NCI-H510A treated with DMSO at 0.1 percent for 48 hours (cell line): Measurements from ENCODE around the gene BBOF1.

Experiments used
- DNase-seq: peaks from one replicate; lab custom pipeline; 2025; lab: John Stamatoyannopoulos, UW

BBOF1 gene

DNA sequence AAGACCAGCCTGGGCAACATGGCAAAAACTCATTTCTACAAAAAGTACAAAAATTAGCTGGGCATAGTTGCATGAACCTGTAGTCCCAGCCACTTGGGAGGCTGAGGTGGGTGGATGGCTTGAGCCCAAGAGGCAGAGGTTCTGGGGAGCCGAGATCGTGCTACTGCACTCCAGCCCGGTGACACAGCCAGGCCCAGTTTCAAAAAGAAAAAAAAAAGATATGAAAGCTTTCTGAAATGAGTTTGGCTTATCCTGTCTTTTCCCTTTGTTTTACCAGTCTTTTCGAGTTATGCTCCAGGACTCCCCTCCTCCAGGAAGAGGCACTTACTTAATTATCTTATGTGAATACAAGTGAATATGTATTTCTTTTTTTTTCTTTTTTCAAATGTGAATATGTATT is 3.2 kb downstream of the BBOF1 start:
- DNase-seq = no peak

DNA sequence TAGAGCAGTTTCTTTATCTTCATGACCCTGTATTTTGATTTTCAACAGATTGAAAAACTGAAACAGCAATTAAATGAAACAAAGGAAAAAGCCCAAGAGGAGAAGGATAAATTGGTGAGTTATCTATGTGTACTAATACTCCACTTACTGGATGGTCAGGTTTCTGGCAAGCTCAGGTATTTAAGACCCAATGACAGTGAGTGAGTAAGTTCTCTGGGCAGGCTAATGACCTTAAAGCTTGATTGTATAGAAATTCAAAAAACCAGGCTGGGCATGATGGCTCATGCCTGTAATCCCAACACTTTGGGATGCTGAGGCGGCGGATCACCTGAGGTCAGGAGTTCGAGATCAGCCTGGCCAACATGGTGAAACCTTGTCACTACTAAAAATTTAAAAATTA is 10.0 kb downstream of the BBOF1 start:
- DNase-seq = no peak

DNA sequence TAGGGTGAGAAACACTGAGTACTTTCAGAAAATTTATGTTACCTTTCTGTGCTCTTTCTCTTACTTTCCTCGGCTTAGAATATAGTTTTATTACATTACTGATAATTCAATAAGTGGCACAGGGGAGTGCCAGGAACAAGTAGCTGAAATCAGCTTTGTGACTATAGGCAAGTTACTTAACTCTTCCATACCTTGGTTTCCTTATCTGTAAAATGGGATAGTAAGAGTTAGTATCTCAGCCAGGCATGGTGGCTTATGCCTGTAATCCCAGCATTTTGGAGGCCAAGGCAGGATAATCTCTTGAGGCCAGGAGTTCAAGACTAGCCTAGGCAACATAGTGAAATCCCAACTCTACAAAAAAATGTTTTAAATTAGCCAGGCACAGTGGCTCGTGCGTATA is 15.4 kb downstream of the BBOF1 start:
- no peak for DNase-seq

DNA sequence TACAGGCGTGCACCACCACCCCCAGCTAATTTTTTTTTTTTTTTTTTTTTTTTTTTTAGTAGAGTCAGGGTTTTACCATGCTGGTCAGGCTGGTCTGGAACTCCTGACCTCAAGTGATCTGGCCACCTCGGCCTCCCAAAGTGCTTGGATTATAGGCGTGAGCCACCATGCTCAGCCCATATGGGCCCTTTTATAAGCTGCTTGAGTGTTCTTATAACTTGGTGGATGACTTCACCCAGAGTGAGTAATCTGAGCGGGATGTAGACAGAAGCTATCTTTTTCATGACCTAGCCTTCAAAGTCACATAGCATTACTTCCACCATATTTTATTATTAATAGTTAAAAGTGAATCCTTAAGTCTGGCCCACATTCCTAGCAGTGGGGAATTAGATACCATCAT is 16.4 kb downstream of the BBOF1 start:
- no peak for DNase-seq

DNA sequence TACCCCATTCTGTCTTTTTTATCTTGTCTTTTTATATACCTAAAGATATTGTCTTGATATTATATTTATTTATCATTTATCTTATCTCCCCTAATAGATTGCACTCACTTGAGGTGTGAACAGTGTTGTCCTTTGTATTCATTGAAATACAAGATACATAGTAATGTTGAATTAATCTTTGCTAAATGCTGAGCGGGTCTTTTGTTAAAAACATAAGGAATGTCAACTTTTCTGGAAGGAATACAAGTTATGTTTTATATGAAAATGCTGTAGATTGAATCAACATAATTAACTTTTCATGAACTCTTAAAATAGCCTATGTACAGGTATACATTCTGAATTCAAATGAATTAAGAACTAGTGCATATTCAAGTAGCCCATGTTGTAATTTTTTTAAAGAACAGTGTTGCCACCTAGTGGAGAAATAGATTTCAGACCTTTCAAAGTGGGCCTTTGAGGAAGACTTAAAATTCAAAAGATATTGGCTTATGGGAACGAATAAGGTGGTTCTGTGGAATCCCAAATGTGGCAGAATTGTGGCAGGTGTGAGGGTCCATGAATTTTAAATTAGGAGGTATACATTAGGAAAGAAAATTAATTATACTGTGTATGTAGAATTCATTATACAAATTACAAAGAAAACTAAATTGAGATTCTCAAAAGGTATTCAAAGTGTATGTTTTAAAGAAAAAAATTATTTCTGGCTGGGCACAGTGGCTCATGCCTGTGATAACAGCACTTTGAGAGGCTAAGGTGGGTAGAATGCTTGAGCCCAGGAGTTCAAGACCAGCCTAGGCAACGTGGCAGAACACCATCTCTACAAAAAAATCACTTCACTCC is 19.1 kb downstream of the BBOF1 start:
- peak; percentile 90 for DNase-seq

DNA sequence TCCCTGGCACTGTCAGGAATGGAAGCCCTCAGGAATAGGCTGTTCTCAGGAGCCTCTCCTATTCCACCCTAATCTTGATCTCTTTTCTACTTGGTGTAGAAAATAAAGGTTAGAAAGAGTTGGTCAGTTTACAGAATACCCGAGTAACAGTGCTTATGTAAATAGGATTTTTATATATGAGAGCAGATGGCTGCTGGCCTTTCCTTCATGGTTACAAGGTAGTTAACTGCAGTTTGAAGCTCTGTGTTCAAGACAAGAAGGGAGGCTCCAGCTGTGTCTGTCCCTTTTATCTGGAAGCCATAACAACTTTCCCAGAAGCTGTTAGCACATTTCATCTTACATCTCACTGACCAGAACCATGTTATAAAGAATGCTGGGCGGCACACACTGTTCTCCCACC is 23.1 kb downstream of the BBOF1 start:
- DNase-seq = no peak

DNA sequence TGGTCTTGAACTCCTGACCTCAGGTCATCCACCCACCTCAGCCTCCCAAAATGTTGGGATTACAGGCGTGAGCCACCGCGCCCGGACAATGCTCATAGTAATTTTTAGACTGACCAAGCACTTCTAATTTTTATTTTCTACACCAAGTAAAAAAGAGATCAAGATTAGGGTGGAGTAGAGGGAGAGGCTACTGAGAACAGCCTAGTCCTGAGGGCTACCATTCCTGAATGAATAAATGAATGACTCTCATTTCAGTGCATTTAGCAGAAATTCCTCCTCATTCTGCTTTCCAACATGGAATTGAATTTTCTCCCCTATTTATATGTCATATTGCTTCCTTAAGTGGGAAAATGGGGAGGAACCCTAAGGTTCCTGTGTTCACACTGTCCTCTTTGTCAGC is 26.4 kb downstream of the BBOF1 start:
- DNase-seq = no peak

DNA sequence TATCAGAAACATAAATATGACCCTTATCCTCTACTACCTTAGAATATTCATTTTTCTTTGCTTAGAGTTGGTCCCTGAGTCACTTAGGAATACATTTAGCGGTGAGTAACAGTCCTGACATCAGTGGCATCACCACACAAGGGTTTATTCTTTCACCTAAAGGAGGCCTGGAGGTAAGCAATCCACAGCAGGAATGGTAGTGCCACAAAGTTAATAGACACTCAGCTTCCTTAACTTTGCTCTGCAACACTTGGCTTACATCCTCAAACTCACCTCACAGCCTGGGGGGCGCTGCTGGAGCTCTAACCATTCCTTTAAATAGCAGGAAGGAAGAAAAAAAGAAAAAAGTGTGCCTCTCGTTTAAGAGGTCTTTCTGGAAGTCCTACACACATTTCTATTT is 29.1 kb downstream of the BBOF1 start:
- DNase-seq = no peak

DNA sequence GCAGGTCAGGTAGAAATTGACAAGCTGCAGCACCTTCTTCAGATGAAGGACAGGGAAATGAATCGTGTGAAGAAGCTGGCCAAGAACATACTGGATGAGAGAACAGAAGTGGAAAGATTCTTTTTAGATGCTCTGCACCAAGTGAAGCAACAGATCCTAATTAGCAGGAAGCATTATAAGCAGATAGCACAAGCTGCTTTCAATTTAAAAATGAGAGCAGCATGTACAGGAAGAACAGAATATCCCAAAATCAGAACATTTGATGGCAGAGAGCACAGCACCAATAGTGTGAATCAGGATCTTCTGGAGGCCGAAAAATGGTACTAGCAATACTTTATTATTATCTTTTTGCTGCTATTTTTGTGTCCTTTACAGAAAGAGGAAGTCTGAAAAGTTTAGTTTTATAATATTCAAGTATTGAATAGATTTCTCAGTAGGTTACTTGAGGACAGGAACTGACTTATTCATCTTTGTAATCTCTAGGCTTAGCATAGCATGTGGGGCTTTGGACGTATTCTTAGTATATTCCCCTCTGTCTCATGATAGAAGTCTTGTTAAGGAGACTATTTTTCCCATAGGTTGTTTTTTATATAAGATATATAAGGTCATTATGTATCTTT is 30.8 kb downstream of the BBOF1 start:
- DNase-seq = no peak

DNA sequence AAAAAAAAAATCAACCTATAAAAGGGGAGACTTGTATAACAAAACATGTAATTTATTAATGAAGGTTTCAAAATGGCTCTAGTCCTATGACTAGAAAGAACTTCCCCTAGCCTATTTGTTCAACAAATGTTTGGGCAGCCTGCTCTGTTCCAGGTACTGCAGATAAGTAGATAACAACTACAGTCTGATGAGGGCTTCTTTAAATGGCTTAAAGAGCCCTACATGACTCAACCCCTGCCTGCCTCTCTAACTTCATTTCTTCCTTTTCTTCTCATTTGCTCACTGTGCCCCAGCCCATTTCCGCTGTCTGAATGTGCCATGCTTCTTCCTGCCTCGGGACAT is 43.6 kb downstream of the BBOF1 start:
- DNase-seq = no peak

DNA sequence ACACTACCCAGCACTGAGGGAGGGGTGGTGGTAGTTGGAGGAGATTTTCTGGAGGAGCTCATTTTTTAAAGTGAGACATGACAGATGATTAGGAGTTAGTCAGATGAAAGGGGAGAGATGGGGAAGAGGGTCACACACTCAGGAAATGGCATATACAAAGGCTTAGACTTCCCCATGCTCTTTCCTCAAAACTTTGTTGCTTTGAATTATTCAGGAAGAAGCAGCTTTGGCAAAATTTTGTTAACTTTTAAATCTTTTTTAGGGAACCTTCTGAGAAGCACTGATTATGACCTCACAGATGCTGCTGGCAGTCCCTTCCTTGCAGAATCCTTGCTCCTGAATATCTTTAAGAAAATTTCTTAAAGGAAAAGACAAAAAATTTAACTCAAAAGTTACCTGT is 45.3 kb downstream of the BBOF1 start:
- DNase-seq = no peak

DNA sequence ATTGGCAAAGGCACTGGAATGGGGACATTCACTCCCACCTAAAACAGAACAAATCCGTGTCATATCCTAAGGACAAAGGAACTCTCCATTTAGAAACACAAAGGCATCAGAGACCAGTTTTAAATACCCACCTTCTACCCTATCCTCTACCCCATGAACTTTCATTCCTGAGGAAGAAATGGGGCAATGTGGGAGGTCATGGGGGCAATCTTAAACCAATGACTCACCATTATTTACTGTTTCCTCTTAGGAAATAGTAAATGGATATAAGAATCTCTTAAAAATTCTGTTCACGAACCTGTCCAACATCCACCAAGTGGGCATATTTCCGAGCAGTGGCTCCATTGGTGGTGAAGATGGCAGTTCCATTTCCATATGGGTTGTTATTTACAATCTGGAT is 45.7 kb downstream of the BBOF1 start:
- DNase-seq = no peak

DNA sequence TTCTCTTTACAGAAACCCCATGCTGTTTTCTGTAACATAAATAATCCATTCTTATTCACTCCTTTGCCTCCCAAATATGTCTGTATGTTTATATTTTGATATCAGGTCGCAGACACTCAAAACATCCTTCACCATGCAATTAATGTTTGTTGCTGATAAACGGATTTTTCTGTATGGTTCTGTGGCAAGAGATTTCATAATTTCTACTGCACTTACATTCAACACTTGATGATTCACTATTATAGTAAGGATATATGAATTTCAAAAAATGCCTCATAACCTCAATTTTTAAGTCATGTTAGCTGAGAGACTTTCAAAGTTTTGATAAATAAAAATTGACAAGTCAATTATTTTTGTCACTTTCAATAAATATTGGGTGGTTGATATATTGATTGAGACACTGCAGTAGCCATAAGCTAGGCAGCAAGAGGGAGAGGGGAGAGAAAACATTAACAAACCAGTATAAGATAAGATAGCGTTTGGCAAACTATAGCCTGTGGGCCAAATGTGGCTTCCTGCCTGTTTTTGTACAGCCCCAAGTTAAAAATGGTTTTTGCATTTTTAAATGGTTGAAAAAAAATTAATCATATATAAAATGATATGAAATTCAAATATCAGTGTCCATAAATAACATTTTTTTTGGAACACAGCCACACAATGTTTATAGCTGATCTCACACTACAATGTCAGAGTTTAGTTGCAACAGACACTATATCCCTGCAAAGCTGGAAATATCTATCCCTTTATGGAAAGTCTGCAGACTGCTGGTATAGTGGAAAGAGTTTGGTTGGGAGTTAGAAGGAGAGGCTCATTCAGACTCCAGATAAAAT is 46.8 kb downstream of the BBOF1 start:
- DNase-seq = no peak

DNA sequence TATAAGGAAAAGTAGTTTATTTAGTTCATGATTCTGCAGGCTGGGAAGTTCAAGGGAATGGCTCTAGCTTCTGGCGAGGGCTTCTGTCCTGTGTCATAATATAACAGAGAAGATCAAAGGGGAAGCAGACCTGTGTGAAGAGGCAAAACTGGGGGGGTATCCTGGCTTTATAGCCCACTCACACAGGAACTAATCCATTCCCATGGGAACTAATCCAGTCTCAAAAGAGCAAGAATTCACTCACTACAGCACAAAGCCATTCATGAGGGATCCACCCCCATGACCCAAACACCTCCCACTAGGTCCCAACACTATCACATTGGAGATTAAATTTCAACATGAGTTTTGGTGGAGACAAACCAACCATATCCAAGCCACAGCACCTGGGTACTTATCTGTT is 58.3 kb downstream of the BBOF1 start:
- DNase-seq = no peak

DNA sequence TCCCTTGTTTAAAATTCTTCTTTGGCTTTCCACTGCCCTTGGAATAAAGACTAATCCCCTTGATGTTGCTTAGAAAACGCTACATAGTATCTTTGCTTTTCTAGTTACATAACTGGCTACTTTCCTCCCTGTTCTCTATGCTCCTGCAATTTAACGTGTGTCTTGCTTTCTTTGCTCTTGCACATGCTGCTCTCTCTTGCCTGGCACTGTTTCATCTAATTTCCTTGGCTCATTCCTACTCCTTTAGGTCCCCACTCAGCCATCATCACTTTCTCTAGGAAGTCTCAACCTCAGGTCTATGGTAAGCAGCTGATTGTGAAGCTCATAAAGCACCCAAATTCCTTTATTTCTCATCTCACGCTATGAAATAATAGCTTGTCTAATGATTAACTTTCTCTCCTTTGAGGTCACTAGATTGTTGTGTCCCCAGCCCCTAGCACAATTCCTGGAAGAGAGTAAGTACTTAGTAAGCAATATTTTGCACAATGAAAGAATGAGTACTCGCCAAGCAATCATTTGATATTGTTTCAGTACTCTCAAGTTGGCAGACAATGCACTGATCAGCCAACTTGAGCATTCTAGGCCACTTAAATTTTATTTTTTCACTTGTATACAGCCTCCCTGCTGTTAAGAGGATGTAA is 61.8 kb downstream of the BBOF1 start:
- no peak for DNase-seq

DNA sequence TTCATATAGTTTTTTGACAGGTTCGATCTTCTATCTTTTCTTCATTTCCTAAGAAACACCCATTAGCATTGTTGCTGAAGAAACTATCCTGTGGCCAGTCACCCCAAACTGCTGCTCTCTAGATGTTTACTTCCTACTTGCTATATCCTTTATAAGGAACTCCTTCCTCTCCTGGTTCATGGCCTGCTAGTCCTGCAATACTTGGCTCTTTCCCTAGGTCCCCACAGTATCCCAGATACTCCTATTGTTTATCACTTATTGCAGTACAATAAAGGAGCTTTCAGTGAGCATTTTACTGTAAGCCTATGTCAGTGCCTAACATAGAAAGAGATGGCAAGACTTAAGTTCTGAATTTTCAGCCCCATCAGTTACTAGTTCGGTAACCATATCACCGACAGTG is 62.3 kb downstream of the BBOF1 start:
- DNase-seq = no peak

DNA sequence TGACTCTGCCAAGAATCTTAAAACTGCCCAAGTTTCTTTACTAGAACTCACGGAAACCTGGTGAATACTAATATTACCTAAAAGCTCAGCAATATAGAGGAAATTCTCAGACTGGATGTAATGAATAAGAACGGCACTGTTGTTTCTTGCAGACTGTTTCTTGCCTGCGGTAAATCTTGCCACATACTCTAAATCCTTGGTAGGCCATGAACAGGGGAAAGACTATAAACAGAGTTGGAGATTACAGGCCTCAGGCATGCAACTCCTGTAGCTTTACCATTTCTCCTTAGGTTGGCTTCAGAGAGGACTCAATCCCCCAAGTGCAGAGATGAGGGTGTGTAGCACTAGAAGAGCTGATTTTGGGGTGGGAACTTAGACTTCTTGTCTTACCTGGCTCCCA is 64.0 kb downstream of the BBOF1 start:
- no peak for DNase-seq

DNA sequence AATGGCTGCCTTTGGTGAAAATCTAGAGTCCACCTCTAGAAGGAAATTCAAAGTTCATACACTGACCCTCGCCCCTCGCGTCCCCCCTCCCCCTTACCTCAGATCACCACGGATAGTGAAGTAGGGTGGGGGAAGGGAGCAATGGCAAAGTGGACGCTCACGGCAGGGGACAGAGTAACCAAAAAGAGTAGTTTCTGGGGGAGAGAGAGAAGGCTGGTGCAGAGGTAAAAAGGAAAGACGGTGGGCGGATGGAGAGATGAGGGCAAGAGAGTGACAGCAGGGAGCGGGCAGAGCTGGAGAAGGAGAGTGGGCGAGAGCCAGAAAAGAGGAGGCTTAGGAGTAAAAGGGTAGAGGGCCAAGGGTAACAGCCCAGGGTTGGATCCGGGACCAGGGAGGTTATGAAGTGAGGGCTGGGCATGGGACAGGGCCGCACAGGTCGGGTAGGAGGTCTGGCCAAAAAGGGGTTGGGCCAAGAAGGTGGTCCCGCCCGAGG is 64.7 kb downstream of the BBOF1 start:
- DNase-seq = no peak

DNA sequence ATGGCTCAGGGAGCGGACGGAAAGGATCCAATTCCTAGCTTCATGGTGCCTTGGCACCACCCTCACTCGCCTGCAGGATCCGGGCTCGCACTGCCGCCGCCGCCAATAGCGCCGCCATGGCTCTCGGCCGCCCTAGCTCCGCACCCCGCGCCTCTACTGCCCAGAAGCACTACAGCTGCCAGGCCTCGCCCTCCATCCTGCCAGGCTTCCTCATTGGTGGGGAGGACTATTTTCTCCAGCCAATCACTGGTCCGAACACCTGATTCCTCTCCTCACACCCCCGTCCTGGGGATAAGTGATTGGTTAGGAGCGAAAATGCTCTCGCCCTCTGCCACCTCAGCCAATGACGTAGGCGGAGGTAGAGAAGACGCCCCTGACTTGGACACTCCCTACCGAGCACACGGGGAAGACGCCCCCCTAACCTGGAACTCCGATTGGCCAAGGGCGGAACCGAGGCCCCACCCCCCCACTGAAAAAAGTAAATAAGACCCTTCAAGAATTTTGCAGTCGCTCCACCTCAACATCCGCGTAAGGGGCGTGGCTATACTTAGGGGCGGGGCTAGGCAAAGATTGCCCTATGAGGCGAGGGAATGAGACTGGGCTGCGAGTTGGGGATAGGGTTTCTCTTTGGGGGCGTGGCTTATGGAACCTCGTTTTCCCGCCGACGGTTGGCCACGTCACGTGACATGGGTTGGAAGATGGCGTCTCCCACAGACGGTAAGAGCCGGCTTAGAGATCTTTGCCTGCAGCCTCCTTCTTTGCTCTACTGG is 65.3 kb downstream of the BBOF1 start, which contains the start of the genes ALDH6A1 and LIN52:
TSS of gene ALDH6A1 (minus strand) at position 177 of the 770 bp plus-strand sequence. CDS start at position 118, 59 bp downstream.
TSS of gene LIN52 (plus strand) at position 680 of the 770 bp plus-strand sequence. CDS start at position 699, 19 bp downstream.
- peak; percentile 100 for DNase-seq

DNA sequence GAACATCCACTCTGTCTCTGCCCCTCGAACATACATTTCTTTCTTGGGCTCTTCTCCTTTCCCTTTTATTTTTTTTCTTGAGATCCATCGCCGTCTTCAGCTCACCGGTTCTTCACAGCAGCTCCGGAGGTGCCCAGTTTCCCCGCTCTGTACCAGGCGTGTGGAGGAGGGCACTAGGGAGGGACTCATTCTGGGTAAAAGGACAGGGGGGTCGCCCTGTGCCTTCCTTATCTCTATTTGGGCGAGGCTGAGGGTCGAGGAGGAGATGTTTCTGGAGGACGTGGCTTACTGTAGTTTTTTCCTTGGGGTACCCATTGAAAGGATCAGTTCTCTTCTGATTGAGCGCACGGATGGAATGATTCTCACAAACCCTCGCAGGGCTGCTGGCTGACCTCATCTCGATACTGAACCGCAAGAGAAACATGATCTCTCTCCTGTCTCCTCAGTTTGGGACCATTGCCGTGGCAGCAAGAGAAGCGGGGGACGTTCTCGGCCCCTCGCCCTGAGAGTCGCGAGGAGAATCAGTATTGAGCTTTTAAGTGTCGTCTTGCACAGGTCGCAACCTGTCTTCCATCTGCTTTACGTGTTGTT is 66.0 kb downstream of the BBOF1 start:
- no peak for DNase-seq

DNA sequence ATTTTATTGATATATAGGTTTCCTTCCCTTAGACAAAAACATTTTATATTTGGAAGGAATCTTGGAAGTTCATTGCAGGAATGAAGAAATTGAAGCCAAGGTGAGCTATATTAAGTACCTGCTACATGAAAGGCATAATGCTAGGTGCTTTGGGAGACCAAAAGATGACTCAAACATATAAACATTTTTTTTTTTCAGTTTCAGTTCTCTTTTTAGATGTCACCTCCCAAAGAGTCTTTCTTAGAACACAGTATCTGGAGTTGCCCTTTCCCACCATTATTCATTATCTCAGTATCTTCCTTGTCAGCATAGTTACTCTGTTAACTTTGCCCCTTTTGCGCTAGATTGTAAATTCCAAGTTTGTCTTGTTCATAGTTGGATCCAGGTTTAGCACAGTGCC is 66.7 kb downstream of the BBOF1 start:
- DNase-seq = no peak
